Keratinocyte (primary cell): ENCODE data around the gene ATP6V1E1. TPM values are rescaled to one million over a fixed set of nuclear protein-coding genes. Genes with fewer than 3 reads are reported as not detected.
A peak's percentile ranks its signal among the peaks of the same experiment; 100 is the strongest.
"Not testable (repeated sequence)": the region's sequence is repeated elsewhere in the genome, so short reads cannot be mapped to it uniquely, and the experiment has no call there.

ENCODE experiments used
- DNase-seq: peaks from one replicate; pipeline ENCODE4 v3.0.0-alpha.2; 2011; ENCODE audit warnings: low read depth, missing footprints, low spot score
- FAIRE-seq: peaks from 2 replicates; lab custom pipeline; 2011; peaks lifted over from hg19 to GRCh38; lab: Jason Lieb, UNC
- H2AFZ ChIP-seq: 2 replicates; pipeline ENCODE4 v1.6.0; 2012; ENCODE audit warnings: low read length, control low read depth, inconsistent platforms; ENCODE audit not compliant: control insufficient read depth
- H3K27ac ChIP-seq: 2 replicates; pipeline ENCODE4 v1.5.1; 2011; ENCODE audit warnings: low read length; ENCODE audit not compliant: control insufficient read depth, insufficient read depth
- H3K27me3 ChIP-seq: 3 replicates; pipeline ENCODE4 v1.6.0; 2011; ENCODE audit warnings: low read length; ENCODE audit not compliant: control insufficient read depth, insufficient read depth; ENCODE audit errors: extremely low read depth
- H3K36me3 ChIP-seq, 2 experiments: 2 replicates in 1 of 2; 3 replicates in 1 of 2; pipeline ENCODE4 v1.5.1; 2011; ENCODE audit warnings: low read length in 2 of 2, mild to moderate bottlenecking in 1 of 2; ENCODE audit not compliant: control insufficient read depth in 2 of 2, insufficient read depth in 2 of 2; ENCODE audit errors: extremely low read depth in 1 of 2
- H3K4me1 ChIP-seq: 3 replicates; pipeline ENCODE4 v1.5.1; 2011; ENCODE audit warnings: low read length; ENCODE audit not compliant: control insufficient read depth, insufficient read depth; ENCODE audit errors: extremely low read depth
- H3K4me2 ChIP-seq: 3 replicates; pipeline ENCODE4 v1.6.0; 2011; ENCODE audit warnings: low read depth, low read length; ENCODE audit not compliant: control insufficient read depth, insufficient read depth; ENCODE audit errors: extremely low read depth
- H3K4me3 ChIP-seq, 3 experiments: fragments of 200-600 bp in 1 of 3; sonication (generic) in 1 of 3; 2 replicates in 2 of 3; 3 replicates in 1 of 3; pipeline ENCODE4 v1.5.1; 2011 to 2016; ENCODE audit warnings: low read length in 3 of 3, mild to moderate bottlenecking in 3 of 3, control low read depth in 2 of 3, inconsistent platforms in 1 of 3, low read depth in 1 of 3, mixed read lengths in 1 of 3, mixed run types in 1 of 3, moderate library complexity in 1 of 3; ENCODE audit not compliant: control insufficient read depth in 2 of 3, insufficient read depth in 2 of 3; ENCODE audit errors: extremely low read depth in 1 of 3
- H3K79me2 ChIP-seq: 2 replicates; pipeline ENCODE4 v1.6.0; 2012; ENCODE audit warnings: low read length; ENCODE audit not compliant: control insufficient read depth, insufficient read depth
- H3K9ac ChIP-seq: 3 replicates; pipeline ENCODE4 v1.6.0; 2011; ENCODE audit warnings: low read length; ENCODE audit not compliant: control insufficient read depth, insufficient read depth; ENCODE audit errors: extremely low read depth
- H3K9me1 ChIP-seq: 3 replicates; pipeline ENCODE4 v1.6.0; 2011; ENCODE audit warnings: low read length; ENCODE audit not compliant: control insufficient read depth, insufficient read depth; ENCODE audit errors: extremely low read depth
- H3K9me3 ChIP-seq: 2 replicates; pipeline ENCODE4 v1.5.1; 2012; ENCODE audit warnings: low read depth, low read length; ENCODE audit not compliant: control insufficient read depth
- H4K20me1 ChIP-seq: 3 replicates; pipeline ENCODE4 v1.6.0; 2011; ENCODE audit warnings: low read length; ENCODE audit not compliant: control insufficient read depth, insufficient read depth; ENCODE audit errors: extremely low read depth
- CTCF ChIP-seq, 3 experiments: IDR thresholded peaks in 1 of 3; conservative IDR thresholded peaks in 1 of 3; optimal IDR thresholded peaks in 1 of 3; 2 replicates in 2 of 3; 3 replicates in 1 of 3; pipeline versions ENCODE3 to v1.5.1; 2011; ENCODE audit warnings: low read length in 3 of 3, mild to moderate bottlenecking in 3 of 3, moderate library complexity in 2 of 3, control low read depth in 1 of 3, inconsistent platforms in 1 of 3; ENCODE audit not compliant: insufficient read depth in 2 of 3; ENCODE audit errors: extremely low read depth in 1 of 3
- EZH2 ChIP-seq: IDR thresholded peaks from one replicate; pipeline ENCODE4 v1.6.1; 2012; ENCODE audit warnings: inconsistent platforms, mild to moderate bottlenecking, low read length, moderate library complexity
- dilution Hi-C: fragments of 300-500 bp; cut with MboI; formaldehyde crosslinking; loops from one replicate; pipeline ENCODE4 v1.7.0; 2020; ENCODE audit warnings: low sequenced_read_pairs; ENCODE audit not compliant: extremely low pct_ligation_motif_present
- polyA plus RNA-seq, 5 experiments: library from polyadenylated mRNA; depleted of rRNA in 3 of 5; stranded (reverse) in 3 of 5; stranded (forward) in 1 of 5; unstranded in 1 of 5; fragments of >200 nt; gene quantifications; 1 replicate in 1 of 5; 2 replicates in 3 of 5; 3 replicates in 1 of 5; pipeline versions ENCODE4 v1.2.1 to v1.2.3, GENCODE V29; 2011 to 2012; ENCODE audit warnings: missing spikeins in 2 of 5, low read depth in 1 of 5, low replicate concordance in 1 of 5

The ATP6V1E1 gene
- polyA plus RNA-seq, 1 donor (not counting 4 experiments of a cell fraction or from before 2014, with no cell fraction given) = 227 TPM

DNA sequence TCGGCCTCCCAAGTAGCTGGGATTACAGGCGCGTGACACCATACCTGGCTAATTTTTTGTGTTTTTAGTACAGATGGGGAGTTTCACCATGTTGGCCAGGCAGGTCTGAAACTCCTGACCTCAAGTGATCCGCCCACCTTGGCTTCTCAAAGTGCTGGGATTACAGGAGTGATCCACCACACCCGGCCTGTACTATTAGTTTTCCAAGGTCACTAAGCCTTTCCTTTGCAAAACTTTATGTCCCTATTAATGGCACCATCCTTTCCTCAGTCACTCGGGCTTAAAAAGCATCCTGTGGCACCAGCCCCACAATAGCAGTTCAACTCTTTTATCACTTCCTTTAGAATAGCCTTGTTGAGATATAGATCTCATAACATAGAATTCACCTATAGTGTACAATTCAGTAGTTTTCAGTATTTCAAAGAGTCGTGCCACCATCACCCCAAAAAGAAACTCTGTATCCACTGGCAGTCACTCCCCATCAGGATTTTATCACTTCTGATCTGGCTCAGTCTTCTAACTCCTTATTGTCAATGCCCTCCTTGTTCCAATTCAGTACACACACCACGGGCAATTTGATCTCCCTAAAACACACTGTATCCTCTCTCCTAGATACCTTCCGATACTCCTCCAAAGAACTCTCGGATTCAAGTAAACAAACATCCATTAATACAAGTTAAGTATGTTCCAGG lies 9.1 kb upstream of the ATP6V1E1 start:
- H3K4me2 ChIP-seq = peak overlapping the region; percentile 86
- DNase-seq (no peak), FAIRE-seq (no peak)
- no peak for TF ChIP-seq CTCF (optimal IDR thresholded peaks at IDR 0.05 in 1 of 3, IDR thresholded peaks at IDR 0.05 in 1 of 3, conservative IDR thresholded peaks at IDR 0.05 in 1 of 3; ENCODE audit: extremely low read depth in 1 of 3, insufficient read depth in 2 of 3, low read length in 3 of 3)
- TF ChIP-seq EZH2 = no peak
- H3K36me3 ChIP-seq = no peaks in the 10 kb centered on the region
- peaks cover 23% of the 10 kb centered on the region for H3K4me1 ChIP-seq
- H3K79me2 ChIP-seq = peaks cover 31% of the 10 kb centered on the region
- H3K27ac ChIP-seq = peak overlapping the region; percentile 89
- dilution Hi-C loops = no loop called here
- H3K4me3 ChIP-seq = peak overlapping the region; percentile 57 to 95 (median 92)
- H3K9me1 ChIP-seq = no peaks in the 10 kb centered on the region
- H2AFZ ChIP-seq = peak overlapping the region; percentile 65
- no peaks in the 10 kb centered on the region for H4K20me1 ChIP-seq
- H3K9me3 ChIP-seq = no peaks in the 10 kb centered on the region
- H3K9ac ChIP-seq = peak overlapping the region; percentile 99
- no peaks in the 10 kb centered on the region for H3K27me3 ChIP-seq

- H3K9ac ChIP-seq, H3K4me3 ChIP-seq, H3K27me3 ChIP-seq, H3K9me1 ChIP-seq, H2AFZ ChIP-seq, DNase-seq, H3K4me2 ChIP-seq, dilution Hi-C loops, FAIRE-seq, H3K36me3 ChIP-seq, H3K27ac ChIP-seq, H3K9me3 ChIP-seq, H4K20me1 ChIP-seq: not testable (repeated sequence)
- Histone ChIP-seq H3K79me2 (peaks cover 27% of the 10 kb centered on the region), H3K4me1 (peaks cover 31% of the 10 kb centered on the region)
Observed at GRCh38 chr22:17636850-17637249, 8.3 kb upstream of the ATP6V1E1 start.

GRCh38 chr22:17634696-17635095 lies 6.1 kb upstream of the ATP6V1E1 start:
- DNase-seq = no peak
- Histone ChIP-seq H4K20me1 (no peaks in the 10 kb centered on the region), H3K4me3 (no peak overlapping the region), H3K27me3 (no peaks in the 10 kb centered on the region), H3K79me2 (peaks cover 11% of the 10 kb centered on the region), H3K4me1 (peaks cover 33% of the 10 kb centered on the region), H2AFZ (no peak overlapping the region), H3K27ac (peak overlapping the region; percentile 93), H3K36me3 (no peaks in the 10 kb centered on the region), H3K4me2 (no peak overlapping the region), H3K9me3 (no peaks in the 10 kb centered on the region), H3K9ac (no peak overlapping the region), H3K9me1 (no peaks in the 10 kb centered on the region)
- dilution Hi-C loops = no loop called here
- FAIRE-seq = no peak
- TF ChIP-seq EZH2 (no peak), CTCF (optimal IDR thresholded peaks at IDR 0.05 in 1 of 3, IDR thresholded peaks at IDR 0.05 in 1 of 3, conservative IDR thresholded peaks at IDR 0.05 in 1 of 3; ENCODE audit: extremely low read depth in 1 of 3, insufficient read depth in 2 of 3, low read length in 3 of 3) (no peak)
